H1 (cell line): ENCODE results near the gene OTP. TPM values are rescaled to one million over a fixed set of nuclear protein-coding genes. Genes with fewer than 3 reads are reported as not detected.

Experiments used
- CBX8 ChIP-seq: fragments of 300-800, 300-1000 bp; sonication (generic); IDR thresholded peaks from 2 replicates; pipeline ENCODE4 v1.7.1; 2016; ENCODE audit warnings: low read depth, low read length, borderline replicate concordance
- CTCF ChIP-seq, 3 experiments: IDR thresholded peaks; 1 replicate in 2 of 3; 2 replicates in 1 of 3; pipeline versions ENCODE4 v1.5.1 to v1.6.1; 2011; ENCODE audit warnings: low read length in 3 of 3, mild to moderate bottlenecking in 3 of 3, inconsistent platforms in 2 of 3, low read depth in 1 of 3, moderate library complexity in 1 of 3; ENCODE audit not compliant: insufficient read depth in 1 of 3; ENCODE audit errors: control extremely low read depth in 1 of 3
- polyA plus RNA-seq, 7 experiments: library from polyadenylated mRNA; depleted of rRNA in 3 of 7; stranded (reverse) in 5 of 7; unstranded in 2 of 7; fragments of >200 nt in 5 of 7; fragments of 200-250 nt in 2 of 7; gene quantifications; 1 replicate in 5 of 7; 2 replicates in 1 of 7; 4 replicates in 1 of 7; pipeline versions ENCODE4 v1.2.1 to v1.2.3, GENCODE V29; 2011 to 2013; ENCODE audit warnings: missing spikeins in 2 of 7, mixed read lengths in 2 of 7
- total RNA-seq: library from RNA; stranded (reverse); fragmentation: NEBNext Ultra II Directional; extraction: Animal tissue kit (Norgen Biotek cat#: 25700); gene quantifications from 2 replicates; pipeline ENCODE4 v1.2.1, GENCODE V29; 2021

OTP gene
- total and polyA plus RNA-seq, 2 of the 8 experiments (the other 6 are each of a cell fraction or from before 2014, with no cell fraction given) = not detected

GRCh38 chr5:77638763-77639671 is 504 bp upstream of the OTP start (continued):
- TF ChIP-seq CTCF (IDR thresholded peaks at IDR 0.05; ENCODE audit: control extremely low read depth in 1 of 3, insufficient read depth in 1 of 3, low read depth in 1 of 3, low read length in 3 of 3) = peak in 2 of 3 experiments; percentile 7 to 8; a peak in 1 of 4 replicates
- peak; percentile 12; the same call in 1 of the 2 replicates for TF ChIP-seq CBX8
